ENCODE measurements around the gene SLC25A21. TPM values are rescaled to one million over a fixed set of nuclear protein-coding genes. Genes with fewer than 3 reads are reported as not detected.

Gene SLC25A21
- total RNA-seq, 1 donor, result 1.3 TPM

DNA sequence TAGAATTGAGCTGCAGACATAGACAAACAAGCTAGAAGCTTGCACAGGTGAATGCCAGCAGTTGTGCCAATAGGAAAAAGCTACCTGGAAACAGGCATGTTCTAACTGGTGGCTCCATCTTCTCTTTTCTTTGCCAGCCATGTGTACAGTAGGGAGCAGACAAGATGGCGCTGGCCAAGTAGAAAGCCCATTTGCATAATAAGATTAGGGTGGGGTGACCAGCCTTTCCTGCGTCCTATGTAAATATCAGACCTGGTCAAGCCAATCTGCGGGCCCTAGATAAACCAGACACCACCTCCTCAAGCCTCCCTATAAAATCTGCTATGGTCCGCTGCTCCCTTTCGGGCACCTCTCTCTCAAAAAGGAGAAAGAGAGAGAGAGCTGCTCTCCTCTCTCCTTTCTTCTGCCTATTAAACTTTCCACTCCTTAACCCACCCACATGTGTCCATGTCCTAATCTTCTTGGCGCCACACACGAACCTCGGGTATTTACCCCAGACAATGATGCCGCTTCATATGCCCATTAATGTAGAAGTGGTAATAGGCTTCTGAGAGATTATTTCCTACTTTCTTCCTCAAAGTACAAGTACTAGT is 201.0 kb downstream of the SLC25A21 start:
- no peak for DNase-seq (ENCODE audit: low read depth)
- TF ChIP-seq, protein P1, sequence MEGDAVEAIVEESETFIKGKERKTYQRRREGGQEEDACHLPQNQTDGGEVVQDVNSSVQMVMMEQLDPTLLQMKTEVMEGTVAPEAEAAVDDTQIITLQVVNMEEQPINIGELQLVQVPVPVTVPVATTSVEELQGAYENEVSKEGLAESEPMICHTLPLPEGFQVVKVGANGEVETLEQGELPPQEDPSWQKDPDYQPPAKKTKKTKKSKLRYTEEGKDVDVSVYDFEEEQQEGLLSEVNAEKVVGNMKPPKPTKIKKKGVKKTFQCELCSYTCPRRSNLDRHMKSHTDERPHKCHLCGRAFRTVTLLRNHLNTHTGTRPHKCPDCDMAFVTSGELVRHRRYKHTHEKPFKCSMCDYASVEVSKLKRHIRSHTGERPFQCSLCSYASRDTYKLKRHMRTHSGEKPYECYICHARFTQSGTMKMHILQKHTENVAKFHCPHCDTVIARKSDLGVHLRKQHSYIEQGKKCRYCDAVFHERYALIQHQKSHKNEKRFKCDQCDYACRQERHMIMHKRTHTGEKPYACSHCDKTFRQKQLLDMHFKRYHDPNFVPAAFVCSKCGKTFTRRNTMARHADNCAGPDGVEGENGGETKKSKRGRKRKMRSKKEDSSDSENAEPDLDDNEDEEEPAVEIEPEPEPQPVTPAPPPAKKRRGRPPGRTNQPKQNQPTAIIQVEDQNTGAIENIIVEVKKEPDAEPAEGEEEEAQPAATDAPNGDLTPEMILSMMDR (IDR thresholded peaks at IDR 0.05; ENCODE audit: insufficient read depth, low read depth, low read length), result no peak
- no peak overlapping the region for H3K4me3 ChIP-seq (ENCODE audit: low read depth, low read length)

DNA sequence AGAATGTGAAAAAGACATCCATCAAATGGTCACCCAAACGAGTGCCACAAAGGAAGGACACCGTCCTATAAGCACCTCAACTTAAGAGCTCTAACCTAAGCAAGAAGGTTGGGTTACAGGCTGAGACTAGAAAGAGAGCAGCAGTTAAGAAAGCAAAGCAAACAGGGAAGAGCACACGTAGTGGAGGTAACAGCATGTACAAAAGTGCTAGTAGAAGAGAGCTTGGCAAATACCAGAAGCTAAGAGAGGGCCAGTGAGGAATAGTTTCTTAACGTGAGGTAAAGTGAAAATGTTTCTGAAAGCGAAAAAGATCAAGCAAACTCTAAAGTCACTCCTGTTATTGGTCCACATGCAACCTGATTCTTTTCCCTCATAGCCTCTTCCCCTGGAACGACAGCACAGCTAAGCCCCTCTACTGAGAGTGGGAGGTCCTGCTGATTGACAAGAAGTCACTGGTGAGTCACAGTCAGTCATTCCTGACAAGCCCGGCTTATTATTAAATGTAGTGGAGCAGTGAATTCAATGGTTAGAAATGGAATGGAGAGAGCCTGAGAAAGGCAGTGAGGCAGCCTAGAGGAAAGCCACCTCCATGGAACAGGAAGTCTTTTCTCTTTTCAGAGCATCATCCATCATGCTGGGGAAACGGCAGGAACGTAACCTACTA is 204.4 kb downstream of the SLC25A21 start:
- H3K4me3 ChIP-seq (ENCODE audit: low read depth, low read length), result no peak overlapping the region
- TF ChIP-seq, protein P1 (IDR thresholded peaks at IDR 0.05; ENCODE audit: insufficient read depth, low read depth, low read length), result no peak
- no peak for DNase-seq (ENCODE audit: low read depth)

DNA sequence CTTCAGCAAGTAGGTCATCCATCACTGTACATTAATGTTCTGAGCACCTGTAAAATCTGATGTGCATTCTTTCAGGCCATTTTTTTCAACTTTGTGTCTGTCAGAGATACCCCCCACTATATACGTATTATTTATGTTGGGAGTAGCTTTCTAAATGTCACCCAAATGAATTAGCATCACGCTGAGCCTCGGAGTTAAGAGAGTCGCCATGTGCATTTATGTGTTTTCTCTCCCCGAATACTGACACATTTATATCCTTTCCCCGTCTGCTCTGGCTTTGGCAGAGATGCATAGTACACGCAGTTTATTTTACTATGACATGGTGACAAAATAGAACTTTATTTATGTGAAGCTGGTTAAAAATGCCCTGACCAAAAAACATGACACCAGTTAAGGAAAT is 216.4 kb downstream of the SLC25A21 start:
- peak; percentile 3 for DNase-seq (ENCODE audit: low read depth)
- H3K4me3 ChIP-seq (ENCODE audit: low read depth, low read length), result no peak overlapping the region
- TF ChIP-seq, protein P1 (IDR thresholded peaks at IDR 0.05; ENCODE audit: insufficient read depth, low read depth, low read length), result no peak

DNA sequence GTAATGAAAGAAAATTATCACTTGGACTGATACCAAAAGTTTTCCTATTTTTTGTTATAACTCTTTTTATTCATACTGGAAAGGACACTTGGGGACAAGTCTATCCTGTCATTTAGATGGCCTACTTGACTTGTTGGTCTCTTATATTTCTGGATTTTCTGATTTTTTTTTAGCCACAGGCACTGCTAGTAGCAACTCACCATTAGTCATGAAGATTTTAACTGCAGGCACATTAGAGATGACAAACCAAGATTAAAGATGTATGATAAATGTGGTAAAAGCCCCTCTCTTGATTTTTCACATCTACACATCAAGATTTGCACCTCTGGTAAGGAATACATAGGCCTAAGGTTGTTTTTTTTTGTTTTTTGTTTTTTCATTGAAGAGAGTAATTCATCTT is 217.0 kb downstream of the SLC25A21 start:
- TF ChIP-seq, protein P1 (IDR thresholded peaks at IDR 0.05; ENCODE audit: insufficient read depth, low read depth, low read length), result no peak
- H3K4me3 ChIP-seq (ENCODE audit: low read depth, low read length), result no peak overlapping the region
- DNase-seq (ENCODE audit: low read depth), result no peak

DNA sequence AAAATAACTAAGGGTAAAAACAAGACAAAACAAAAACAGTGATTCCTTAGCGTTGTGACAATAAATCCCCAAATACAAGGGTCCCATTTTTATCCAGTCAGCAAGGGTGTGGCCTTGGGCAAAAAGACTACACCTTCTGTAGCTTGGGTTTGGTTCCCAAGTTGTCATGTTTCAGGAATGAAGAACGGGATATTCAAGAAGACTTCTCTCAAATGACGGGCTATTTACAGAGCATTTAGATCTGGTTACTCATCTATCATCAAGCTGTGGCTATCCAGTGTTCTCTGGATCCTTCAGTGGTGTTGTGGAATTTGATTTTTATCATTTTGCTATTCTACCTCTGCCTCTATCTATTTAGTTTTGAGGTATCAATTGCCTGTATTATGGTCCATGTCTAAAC is 219.7 kb downstream of the SLC25A21 start:
- H3K4me3 ChIP-seq (ENCODE audit: low read depth, low read length), result no peak overlapping the region
- peak; percentile 6 for DNase-seq (ENCODE audit: low read depth)
- TF ChIP-seq, protein P1 (IDR thresholded peaks at IDR 0.05; ENCODE audit: insufficient read depth, low read depth, low read length), result no peak

DNA sequence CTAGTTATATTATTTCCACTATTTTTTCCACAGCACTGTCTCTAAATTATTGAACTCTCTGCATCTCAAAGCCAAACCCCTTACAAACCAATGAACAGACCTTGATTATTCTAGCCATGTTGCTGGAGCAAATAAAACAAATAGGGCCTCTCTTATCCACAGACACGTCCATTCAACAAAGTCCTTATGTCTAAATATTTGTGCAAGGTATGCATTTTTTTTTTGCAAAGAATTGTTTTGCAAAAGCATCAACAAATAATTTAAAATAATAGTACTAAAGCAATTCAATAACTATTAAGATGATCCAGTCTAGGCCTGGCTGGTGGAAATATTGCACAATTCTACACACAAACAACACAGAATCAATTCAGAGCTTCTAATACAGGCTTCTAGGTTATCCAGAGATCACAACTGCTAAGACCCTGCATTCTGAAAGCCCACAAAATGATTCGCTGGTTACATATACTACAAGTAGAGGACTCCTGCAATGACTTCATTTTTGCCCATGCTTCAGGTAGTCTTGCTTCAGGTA is 221.0 kb downstream of the SLC25A21 start:
- no peak for DNase-seq (ENCODE audit: low read depth)
- TF ChIP-seq, protein P1 (IDR thresholded peaks at IDR 0.05; ENCODE audit: insufficient read depth, low read depth, low read length), result no peak
- no peak overlapping the region for H3K4me3 ChIP-seq (ENCODE audit: low read depth, low read length)

Measured in fibroblast of villous mesenchyme (primary cell).